A549 (cell line): ENCODE measurements around the gene NUAK1.

Source experiments
- CEBPB ChIP-seq, 2 experiments: fragments of >200 bp in 1 of 2; sonication (Bioruptor Twin) in 1 of 2; formaldehyde crosslinking in 1 of 2; IDR thresholded peaks; 2 replicates each; pipeline ENCODE4 v1.6.1; 2012 to 2016
- ESRRA ChIP-seq: fragments of 150-350 bp; IDR thresholded peaks from 2 replicates; pipeline ENCODE4 v1.6.1; 2014; ENCODE audit warnings: mild to moderate bottlenecking, low read length, borderline replicate concordance
- MAZ ChIP-seq: fragments of 150-350 bp; IDR thresholded peaks from 2 replicates; pipeline ENCODE4 v1.6.1; 2014; ENCODE audit warnings: antibody characterized with exemption, low read depth, low read length, borderline replicate concordance
- POLR2A ChIP-seq: IDR thresholded peaks from 2 replicates; pipeline ENCODE4 v1.6.1; 2012; ENCODE audit warnings: mild to moderate bottlenecking, low read length
- RFX5 ChIP-seq: fragments of 450-650 bp; IDR thresholded peaks from 2 replicates; pipeline ENCODE4 v1.7.1; 2014; ENCODE audit warnings: antibody characterized with exemption, mild to moderate bottlenecking, moderate library complexity
- SMC3 ChIP-seq: fragments of >200 bp; sonication (Bioruptor Twin); formaldehyde crosslinking; IDR thresholded peaks from 3 replicates; pipeline ENCODE4 v1.6.1; 2018; ENCODE audit warnings: inconsistent platforms
- TF ChIP-seq, protein P1 (sequence below): fragments of >200 bp; sonication (Bioruptor Twin); formaldehyde crosslinking; IDR thresholded peaks from 3 replicates; pipeline ENCODE4 v1.5.1; 2016

DNA sequence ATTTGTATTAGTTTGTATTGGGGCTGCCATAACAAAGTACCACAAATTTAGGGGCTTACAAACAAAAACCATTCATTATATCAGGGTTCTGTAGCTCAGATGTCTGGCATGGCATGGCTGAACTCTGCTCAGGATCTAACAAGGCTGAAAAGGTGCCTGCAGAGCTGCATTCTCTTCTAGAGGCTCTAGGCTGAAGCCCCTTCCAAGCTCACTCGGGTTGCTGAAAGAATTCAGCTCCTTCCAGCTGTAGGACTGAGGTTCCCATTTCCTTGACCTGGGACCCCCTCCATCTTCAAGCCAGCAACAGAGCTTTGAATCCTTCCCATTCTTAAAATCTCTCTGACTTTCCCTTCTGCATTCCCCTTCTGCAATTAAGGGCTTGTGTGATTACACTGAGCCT, 90.7 kb downstream of the NUAK1 start:
- TF ChIP-seq MAZ (no peak), ESRRA (no peak), RFX5 (no peak), POLR2A (no peak), CEBPB (IDR thresholded peaks at IDR 0.05) (no peak), SMC3 (no peak)
- TF ChIP-seq, protein P1, sequence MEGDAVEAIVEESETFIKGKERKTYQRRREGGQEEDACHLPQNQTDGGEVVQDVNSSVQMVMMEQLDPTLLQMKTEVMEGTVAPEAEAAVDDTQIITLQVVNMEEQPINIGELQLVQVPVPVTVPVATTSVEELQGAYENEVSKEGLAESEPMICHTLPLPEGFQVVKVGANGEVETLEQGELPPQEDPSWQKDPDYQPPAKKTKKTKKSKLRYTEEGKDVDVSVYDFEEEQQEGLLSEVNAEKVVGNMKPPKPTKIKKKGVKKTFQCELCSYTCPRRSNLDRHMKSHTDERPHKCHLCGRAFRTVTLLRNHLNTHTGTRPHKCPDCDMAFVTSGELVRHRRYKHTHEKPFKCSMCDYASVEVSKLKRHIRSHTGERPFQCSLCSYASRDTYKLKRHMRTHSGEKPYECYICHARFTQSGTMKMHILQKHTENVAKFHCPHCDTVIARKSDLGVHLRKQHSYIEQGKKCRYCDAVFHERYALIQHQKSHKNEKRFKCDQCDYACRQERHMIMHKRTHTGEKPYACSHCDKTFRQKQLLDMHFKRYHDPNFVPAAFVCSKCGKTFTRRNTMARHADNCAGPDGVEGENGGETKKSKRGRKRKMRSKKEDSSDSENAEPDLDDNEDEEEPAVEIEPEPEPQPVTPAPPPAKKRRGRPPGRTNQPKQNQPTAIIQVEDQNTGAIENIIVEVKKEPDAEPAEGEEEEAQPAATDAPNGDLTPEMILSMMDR: no peak
